ENCODE measurements around the gene CACNA1B.

Gene CACNA1B

DNA sequence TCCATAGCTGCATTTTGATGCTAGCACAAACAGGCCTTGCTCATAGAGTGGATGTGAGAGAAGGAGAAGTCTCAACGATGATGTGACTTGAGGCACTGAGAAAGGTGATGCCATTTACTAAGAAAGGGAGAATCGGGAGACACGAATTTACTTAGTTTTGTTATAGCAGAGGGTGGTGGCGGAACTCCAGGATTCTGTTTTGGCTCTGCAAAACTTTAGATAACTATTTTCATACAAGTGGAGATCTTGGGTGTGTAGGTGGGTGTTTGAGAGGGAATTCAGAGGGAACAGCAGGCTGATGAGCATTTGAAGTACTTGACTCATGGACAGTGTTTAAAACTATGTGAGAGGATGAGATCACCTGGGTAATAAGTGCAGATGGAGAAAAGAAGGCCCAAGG lies 43.2 kb downstream of the CACNA1B start:
- no peak for DNase-seq (ENCODE audit: low spot score)

DNA sequence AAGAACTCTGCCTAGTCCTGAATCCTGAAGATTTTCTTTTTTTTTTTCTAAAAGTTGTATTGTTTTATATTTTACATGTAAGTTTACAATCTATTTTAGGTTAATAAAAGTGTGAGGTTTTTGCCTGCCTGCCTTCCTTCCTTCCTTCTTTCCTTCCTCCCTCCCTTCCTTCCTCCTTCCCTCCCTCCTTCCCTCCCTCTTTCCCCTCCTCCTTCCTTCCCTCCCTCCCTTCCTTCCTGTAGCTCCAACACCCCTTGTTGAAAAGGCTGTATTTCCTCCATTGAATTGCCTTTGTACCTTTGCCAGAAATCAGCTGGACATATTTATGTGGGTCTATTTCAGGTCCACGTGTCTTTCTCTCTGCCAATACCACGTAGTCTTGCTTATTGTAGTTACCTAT lies 46.6 kb downstream of the CACNA1B start:
- no peak for DNase-seq (ENCODE audit: low spot score)

DNA sequence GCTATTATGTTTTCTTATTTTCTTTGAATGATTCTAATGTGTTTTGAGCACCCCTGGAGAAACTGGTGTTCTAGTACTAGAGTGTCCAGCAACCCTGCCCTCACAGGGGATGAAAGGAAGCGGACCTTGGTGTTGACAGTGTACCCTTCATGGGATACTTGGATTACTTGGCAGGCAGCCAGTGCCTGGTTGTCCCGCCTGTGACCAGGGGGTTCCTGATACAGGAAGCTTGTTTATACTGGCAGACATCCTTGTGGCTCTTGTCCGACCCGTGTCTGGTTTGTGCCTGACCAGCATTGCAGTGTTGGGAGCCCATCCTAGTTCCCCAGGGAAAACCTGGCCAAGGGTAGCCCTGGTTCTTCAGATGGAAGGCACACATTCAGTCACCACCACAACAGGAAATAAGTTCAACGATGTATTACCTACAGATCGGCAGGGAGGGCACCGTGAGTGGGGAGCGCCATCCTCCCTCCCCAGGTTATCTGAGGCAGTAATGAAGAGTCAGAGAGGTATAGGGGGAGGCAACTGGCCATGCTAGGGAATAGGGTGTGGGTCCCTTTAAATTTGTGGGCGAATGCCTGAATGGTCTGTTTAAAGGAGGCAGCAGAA lies 47.3 kb downstream of the CACNA1B start:
- DNase-seq (ENCODE audit: low spot score) = no peak

DNA sequence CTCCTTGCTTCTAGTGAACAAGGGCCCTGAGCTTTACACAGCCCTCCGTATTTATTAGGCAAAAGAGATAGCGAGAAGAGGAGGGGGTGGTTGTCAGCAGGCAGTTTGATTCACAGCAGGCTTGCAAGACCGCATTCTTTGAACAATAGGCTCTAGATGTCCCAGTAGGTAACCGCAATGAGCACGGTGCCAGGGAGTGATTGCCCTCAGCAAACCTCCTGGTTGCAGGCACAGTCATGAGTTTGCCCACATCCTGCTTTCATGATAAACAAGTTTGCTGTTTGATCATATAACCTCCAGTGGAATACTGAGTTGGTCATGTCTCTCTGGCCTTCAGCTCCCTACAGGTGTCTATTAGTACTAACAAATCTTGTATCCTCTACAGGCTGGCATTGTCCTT lies 66.1 kb downstream of the CACNA1B start:
- no peak for DNase-seq (ENCODE audit: low spot score)

DNA sequence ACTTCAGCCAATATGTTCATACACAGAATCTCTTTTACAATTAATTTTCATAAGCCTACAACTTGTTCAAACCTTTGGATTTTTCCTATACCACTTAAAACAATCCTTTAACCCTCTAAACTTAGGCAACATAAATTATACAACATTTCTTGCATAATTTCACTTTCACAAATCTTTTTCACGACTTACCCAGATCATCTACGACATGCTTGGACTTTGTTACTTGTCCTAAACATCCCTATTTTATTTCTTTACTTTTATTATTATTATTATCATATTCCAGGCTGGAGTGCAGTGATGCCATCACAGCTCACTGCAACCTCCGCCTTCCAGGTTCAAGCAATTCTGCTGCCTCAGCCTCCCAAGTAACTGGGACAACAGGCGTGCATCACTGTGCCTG lies 68.0 kb downstream of the CACNA1B start:
- DNase-seq (ENCODE audit: low spot score) = no peak

DNA sequence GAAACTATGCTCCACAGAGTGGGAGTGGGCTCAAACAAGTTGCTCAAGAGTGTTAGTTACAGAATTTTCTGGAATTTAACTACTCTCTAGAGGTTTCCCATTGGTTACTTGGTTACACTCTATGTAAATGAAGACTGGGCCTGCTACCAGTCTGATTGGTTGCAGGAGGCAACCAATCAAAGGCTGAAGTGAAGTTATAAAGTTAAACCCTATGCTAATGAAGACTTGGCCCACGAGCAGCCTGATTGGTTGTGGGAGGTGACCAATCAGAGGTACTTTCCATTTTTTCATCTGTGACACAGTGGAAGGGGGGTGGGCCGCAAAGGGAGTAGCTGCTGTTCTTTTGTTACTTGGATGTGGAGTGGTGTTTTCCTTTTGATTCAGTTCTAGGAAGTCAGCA lies 69.4 kb downstream of the CACNA1B start:
- no peak for DNase-seq (ENCODE audit: low spot score)

DNA sequence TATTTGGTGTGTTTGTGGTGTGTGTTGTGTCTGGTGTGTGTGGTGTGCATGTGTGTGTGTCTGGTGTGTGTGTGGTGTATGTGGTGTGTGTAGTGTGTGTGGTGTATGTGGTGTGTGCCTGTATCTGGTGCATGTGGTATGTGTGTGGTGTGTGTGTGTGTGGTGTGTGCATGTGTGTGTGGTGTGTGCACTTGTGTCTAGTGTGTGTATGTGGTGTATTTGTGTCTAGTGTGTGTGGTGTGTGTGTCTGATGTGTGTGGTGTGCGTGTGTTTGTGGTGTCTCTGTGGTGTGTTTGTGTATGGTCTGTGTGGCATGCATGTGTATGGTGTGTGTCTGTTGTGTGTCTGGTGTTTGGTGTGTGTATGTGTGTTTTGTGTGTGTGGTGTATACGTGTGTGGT lies 71.1 kb downstream of the CACNA1B start:
- no peak for DNase-seq (ENCODE audit: low spot score)

DNA sequence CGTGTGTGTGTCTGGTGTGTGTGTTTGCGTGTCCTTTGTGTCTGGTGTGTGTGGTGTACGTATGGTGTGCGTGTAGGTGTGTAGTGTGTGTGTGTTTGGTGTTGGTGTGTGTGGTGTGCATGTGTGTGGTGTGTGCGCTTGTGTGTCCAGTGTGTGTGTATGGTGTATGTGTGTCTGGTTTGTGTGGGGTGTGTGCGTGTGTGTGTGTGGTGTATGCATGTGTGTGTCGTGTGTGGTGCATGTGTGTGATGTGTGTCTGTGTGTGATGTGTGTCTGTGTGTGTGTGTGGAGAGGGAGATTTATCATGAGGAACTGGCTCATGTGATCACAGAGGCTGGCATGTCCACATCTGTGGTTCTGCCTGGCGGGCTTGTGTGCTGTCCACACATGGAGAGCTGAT lies 71.7 kb downstream of the CACNA1B start:
- DNase-seq (ENCODE audit: low spot score) = no peak

DNA sequence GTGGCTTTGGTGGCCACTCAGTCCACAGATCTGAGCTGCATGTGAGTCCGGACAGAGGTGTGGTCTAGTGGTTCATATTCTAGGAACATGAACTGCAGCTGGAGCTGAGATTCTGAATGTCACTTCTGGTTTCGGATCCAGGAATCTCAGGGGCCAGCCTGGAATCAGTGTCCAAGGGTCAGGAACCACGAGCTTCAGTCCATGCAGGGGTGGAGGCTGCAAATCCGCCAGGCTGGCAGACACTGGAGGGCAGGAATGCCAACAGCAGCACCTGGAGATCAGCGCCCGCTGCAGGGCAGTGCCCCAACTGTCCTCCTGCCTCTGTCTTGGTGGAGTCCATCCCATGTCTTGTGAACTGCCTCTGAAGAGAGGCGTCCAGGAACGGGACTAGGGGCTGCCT lies 73.5 kb downstream of the CACNA1B start:
- no peak for DNase-seq (ENCODE audit: low spot score)

DNA sequence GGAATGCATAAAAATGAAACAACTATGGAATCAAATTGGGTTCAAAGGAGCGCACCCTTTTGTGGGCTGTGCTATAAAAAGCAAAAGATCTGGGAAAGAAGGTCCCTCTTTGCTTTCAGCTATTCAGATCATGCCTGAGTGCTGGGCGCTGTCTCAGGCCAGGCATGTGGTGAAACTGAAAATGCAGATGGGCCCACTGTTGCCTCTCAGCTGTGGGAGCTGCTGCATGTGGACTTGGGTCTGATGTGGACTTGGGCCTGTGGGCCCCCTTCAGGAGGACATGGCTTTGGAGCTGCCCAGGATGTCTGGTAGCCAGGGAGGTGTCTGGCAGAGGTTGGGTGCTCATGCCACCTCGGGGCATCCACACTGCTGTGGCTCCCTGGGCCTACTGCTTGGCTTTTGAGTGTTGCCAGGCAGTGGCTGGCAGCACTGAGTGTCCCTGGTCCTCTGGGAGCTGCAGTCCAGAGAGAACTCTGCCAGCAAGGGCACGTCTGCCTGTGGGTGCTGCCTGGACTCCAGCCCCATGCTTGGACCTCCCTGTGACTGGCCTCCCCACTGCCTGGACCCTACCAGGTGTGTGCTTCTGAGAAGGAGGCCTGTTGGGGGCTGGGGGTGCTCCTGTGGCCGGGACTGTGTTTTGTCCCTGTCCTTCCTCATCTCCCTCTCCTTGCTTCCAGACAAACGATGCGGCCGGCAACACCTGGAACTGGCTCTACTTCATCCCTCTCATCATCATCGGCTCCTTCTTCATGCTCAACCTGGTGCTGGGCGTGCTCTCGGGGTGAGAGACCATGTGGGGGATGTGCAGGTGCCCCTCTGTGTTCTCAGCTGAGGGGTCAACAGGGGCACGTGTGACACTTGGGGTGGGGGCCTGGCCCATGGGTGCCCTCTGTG lies 74.3 kb downstream of the CACNA1B start:
- DNase-seq (ENCODE audit: low spot score) = no peak

DNA sequence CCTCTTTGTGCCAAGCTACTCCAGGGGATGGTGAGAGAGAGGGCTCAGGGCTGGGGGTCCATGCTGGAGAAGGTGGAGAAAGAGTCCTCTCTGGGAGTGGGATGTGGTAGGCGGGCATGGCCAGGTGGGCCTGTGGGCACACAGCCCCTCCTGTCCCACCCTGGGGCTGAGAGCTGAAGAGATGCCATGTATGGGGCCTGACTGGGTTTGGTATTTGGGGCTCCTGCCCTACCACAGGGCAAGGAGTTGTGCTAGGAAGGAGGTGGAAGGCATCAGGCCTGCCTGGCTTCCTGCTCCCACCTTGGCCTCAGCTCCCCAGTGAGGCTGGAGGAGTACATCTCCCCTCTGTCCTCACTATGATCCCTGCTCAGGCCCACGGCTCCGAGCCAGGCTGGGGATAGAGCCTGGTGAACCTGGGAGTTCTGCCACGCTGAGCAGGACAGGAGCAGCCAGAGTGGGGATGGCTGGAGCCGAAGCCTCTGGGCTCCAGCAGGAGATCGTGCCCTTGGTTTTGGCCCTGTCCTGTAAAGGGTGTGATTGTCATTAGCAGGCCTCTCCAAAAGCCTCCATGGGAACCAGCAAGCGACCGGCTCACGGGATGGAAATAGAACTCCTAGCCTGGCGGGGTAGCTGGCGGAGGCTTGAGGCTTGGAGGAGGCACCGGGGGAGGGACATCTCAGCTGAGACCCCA lies 75.5 kb downstream of the CACNA1B start:
- DNase-seq (ENCODE audit: low spot score) = no peak

DNA sequence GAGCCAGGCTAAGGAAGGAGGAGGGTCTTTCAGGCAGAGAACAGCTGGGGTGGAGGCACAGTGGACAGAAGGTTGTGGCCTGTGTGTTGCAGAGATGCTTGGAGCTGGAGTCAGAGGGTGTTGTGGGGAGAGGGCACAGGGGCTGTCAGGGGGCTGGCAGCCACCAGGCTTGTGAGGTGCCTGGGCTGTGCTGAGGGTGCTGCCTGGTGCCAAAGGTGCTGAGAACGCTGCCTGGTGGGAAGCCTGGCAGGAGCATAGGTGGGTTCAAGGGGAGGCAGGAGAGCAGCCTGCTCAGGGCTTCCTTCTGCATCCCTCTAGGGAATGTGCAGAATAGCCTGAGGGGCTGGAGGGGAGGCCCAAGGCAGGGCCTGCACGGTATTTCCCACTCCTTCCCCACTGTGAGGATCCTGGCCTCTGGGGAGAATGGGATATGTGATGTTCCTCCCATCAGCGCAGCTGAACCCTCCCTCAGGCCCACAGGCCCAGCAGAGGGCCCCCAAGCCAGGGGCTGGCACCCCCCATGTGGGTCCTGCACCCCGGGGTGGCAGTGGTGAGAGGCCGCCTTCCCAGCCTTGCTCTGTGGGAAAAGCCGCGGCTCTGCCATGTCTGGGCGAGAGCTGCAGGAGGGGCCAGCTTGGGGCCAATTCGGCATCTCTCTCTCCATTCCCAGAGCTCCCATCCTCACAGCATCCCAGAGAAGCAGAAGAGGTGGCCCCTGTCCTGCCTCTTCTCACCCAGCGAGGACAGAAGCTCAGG lies 76.3 kb downstream of the CACNA1B start:
- DNase-seq (ENCODE audit: low spot score) = no peak

DNA sequence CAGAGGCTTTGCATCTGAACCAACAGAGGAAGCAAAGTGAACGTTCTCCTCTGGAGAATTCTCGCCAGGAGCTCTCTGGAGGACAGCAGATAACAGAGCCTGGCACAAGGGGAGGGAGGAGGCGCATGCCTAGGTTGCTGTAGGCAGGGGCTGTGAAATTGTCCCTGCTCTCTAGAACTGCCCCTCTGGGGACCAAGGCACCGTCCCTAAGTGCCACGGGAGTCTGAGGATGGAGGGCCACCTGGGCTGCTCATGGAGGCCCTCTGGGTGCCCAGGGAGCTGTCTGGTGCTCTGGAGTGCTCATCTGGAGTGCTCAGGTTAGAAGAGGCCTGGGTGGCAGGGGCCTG lies 77.6 kb downstream of the CACNA1B start:
- DNase-seq (ENCODE audit: low spot score) = no peak

DNA sequence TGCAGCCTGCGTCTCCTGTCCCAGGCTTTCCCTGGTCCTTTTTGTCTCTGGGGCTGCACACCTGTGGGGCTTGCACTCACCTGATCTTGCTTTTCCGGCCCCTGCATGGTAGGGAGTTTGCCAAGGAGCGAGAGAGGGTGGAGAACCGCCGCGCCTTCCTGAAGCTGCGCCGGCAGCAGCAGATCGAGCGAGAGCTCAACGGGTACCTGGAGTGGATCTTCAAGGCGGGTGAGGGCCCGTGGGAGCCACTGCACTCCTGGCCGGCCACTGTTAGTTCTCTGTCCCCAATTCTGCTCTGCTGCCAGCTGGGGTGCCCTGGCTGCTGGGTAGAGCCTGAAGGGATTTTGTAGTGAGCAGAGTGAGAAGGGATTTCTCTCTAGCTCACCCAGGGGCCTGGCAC lies 78.0 kb downstream of the CACNA1B start:
- DNase-seq (ENCODE audit: low spot score) = no peak

DNA sequence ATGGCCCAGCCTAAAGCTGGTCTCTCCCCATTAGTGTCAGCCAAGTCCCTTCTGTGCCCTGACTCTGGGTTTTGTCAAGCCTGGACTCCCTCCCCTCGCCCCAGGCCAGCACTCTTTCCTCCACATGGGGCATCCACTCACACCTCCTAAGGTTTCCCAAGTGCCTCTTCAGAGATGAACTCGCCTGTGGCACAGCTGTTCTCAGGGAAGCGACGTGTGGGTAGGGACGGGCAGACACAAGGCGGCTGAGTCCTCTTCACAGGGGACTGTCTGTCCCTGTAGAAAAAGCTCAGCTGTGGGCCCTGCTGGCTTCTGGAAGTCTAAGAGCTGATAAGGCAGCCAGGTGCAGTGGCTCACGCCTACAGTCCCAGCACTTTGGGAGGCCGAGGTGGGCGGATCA lies 78.5 kb downstream of the CACNA1B start:
- no peak for DNase-seq (ENCODE audit: low spot score)

DNA sequence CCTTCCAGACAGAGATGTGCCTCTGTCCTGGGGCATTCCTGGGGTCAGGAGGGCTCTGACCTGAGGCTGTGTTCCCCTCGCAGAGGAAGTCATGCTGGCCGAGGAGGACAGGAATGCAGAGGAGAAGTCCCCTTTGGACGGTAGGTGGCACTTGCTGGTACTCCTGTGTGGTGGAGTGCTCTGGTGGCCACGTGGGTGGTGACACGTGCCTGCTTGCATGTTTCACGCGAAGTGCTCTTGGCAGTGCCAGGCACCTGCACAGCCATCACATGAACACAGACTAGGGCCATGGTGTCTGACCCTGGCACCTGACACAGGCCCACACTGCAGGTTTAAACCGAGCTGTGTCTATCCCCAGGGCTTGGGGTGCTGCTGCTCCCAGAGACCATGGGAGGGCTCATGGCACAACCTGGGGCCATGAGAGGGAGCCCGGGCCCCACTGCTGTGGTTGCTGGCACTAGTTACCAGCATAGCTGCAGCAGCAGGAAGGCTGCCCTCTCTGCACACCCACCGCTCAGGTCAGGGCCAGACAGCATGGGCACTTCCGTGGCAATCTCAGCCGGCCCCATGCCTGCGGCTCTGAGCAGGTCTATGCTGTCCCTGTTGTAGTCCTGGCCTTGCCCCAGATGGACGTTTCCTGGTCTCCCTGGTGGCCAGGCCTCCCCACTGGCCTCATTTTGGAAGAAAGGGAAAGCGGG lies 79.3 kb downstream of the CACNA1B start:
- no peak for DNase-seq (ENCODE audit: low spot score)

DNA sequence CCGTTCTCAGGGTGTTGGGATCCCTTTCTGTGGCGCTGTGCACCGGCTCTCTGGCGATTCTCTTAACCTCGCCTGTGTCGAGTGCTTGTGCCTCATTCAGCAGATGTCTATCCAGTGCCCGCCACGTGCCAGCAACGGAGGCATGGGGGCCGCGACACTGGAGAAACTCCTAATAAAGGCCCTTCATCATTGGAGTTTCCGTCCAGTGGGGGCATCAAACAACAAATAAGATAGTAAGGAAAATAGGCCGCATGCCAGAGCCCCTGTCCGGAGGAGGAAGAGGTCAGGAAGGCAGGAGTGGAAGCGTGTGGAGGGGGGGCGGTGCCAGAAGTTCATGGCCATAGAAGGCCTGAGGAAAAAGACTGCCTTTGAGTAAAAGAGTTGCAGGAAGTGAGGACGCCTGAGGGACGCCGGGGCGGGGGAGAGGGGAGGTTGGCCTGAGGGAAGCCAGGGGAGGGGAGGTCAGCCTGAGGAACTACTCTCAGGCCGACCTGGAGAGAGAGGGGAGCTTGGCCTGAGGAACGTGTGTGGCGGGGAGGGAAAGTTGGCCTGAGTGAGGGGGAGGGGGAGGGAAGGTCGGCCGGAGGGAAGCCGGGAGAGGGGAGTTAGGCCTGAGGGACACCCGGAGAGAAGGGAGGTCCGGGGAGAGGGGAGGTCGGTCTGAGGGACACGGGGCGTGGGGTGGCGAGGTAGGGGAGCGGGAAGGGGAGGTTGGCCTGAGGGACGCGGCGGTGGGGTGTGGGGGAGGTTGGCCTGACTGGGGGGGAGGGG lies 82.2 kb downstream of the CACNA1B start:
- no peak for DNase-seq (ENCODE audit: low spot score)

DNA sequence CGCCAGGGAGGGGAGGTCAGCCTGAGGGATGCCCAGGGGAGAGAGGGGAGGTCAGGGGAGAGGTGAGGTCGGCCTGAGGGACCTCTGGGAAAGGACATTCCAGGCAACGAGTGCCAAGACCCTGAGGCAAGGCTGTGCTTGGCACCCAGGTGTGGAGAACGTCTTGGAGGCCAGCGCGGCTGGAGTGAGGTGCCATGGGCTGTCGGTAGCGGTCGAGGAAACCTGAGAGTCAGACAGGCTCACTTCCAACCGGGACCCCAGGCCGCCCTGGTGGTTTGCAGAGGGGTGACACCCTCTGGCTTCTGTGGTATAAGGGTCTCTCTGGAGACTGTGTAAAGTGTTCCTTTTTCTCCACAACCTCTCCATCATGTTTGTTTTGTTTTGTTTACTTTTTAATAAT lies 82.9 kb downstream of the CACNA1B start:
- no peak for DNase-seq (ENCODE audit: low spot score)

DNA sequence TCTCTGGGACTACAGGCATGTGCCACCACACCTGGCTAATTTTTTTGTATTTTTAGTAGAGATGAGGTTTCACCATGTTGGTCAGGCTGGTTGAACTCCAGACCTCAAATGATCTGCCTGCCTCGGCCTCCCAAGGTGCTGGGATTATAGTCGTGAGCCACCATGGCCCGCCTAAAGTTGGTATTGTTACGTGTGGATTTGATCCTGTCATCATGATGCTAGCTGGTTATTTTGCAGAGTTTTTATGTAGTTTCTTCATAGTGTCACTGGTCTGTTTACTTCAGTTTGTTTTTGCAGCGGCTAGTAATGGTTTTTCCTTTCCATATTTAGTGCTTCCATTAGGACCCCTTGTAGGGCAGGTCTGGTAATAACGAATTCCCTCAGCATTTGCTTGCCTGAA lies 85.9 kb downstream of the CACNA1B start:
- no peak for DNase-seq (ENCODE audit: low spot score)

DNA sequence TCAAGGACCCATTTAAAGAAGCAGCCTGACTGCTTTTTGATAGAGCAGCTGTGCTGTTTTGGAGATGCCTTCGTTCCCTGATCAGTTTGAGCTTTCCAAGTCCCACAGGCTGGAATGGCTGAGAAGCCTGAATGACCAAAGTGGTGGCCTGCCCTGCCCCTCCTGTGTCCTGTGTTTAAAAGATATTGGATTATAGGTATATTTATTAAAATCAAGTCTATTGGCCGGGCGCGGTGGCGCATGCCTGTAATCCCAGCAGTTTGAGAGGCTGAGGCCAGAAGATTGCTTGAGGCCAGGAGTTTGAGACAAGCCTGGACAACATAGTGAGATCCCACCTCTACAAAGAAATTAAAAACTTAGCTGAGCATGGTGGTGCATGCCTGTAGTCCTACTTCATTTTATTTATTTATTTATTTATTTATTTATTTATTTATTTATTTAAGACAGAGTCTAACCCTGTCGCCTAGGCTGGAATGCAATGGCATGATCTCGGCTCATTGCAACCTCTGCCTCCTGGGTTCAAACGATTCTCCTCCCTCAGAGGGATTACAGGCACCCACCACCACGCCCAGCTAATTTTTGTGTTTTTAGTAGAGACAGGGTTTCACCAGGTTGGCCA lies 87.7 kb downstream of the CACNA1B start:
- no peak for DNase-seq (ENCODE audit: low spot score)

Data from SW480 (cell line).